Measurements from ENCODE around the gene AMER1.

The AMER1 gene

GRCh38 chrX:64196606-64197005 is 8.9 kb downstream of the AMER1 start:
- H3K36me3 ChIP-seq (replicated peaks) = no peaks in the 10 kb centered on the region
- H3K27ac ChIP-seq = no peak overlapping the region
- no peak for DNase-seq
- TF ChIP-seq, protein P1, sequence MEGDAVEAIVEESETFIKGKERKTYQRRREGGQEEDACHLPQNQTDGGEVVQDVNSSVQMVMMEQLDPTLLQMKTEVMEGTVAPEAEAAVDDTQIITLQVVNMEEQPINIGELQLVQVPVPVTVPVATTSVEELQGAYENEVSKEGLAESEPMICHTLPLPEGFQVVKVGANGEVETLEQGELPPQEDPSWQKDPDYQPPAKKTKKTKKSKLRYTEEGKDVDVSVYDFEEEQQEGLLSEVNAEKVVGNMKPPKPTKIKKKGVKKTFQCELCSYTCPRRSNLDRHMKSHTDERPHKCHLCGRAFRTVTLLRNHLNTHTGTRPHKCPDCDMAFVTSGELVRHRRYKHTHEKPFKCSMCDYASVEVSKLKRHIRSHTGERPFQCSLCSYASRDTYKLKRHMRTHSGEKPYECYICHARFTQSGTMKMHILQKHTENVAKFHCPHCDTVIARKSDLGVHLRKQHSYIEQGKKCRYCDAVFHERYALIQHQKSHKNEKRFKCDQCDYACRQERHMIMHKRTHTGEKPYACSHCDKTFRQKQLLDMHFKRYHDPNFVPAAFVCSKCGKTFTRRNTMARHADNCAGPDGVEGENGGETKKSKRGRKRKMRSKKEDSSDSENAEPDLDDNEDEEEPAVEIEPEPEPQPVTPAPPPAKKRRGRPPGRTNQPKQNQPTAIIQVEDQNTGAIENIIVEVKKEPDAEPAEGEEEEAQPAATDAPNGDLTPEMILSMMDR (IDR thresholded peaks at IDR 0.05; ENCODE audit: low read depth, low read length, missing control alignments) = no peak
- H3K4me3 ChIP-seq (ENCODE audit: low read depth, low read length) = no peak overlapping the region
- no peaks in the 10 kb centered on the region for H3K27me3 ChIP-seq (replicated peaks)
- in situ Hi-C loops (cut with HindIII; ENCODE audit: low pct_ligation_motif_present, low sequenced_read_pairs) = no loop called here

DNA sequence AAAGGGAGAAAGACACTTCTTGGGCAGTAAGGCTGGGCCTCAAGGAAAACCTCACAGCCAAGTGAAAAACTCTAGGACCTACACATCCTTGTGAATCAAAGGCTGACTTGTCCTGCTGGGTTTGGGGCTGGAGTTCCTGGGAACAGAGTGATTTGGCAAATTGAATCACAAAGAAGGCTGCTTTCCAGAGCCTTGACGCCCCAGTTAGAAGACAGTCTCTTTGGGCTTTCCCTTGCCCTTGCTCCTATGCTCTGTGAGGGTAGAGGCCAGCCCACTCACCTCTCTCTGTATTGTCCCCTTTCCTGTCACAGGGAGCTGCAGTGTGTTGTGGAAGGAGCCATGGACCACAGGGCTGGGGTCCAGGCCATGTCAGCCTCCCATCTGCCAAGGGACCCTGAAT is 9.6 kb downstream of the AMER1 start:
- H3K27ac ChIP-seq = no peak overlapping the region
- DNase-seq = no peak
- TF ChIP-seq, protein P1 (IDR thresholded peaks at IDR 0.05; ENCODE audit: low read depth, low read length, missing control alignments) = no peak
- no peaks in the 10 kb centered on the region for H3K36me3 ChIP-seq (replicated peaks)
- in situ Hi-C loops (cut with HindIII; ENCODE audit: low pct_ligation_motif_present, low sequenced_read_pairs) = no loop called here
- no peak overlapping the region for H3K4me3 ChIP-seq (ENCODE audit: low read depth, low read length)
- H3K27me3 ChIP-seq (replicated peaks) = no peaks in the 10 kb centered on the region

GRCh38 chrX:64192673-64193072 is 12.8 kb downstream of the AMER1 start:
- H3K27ac ChIP-seq = no peak overlapping the region
- in situ Hi-C loops (cut with HindIII; ENCODE audit: low pct_ligation_motif_present, low sequenced_read_pairs) = no loop called here

GRCh38 chrX:64192040-64192439 is 13.5 kb downstream of the AMER1 start:
- Histone ChIP-seq H3K27ac (no peak overlapping the region), H3K36me3 (replicated peaks) (no peaks in the 10 kb centered on the region), H3K4me3 (ENCODE audit: low read depth, low read length) (no peak overlapping the region), H3K27me3 (replicated peaks) (no peaks in the 10 kb centered on the region)
- TF ChIP-seq, protein P1 (IDR thresholded peaks at IDR 0.05; ENCODE audit: low read depth, low read length, missing control alignments) = no peak
- in situ Hi-C loops (cut with HindIII; ENCODE audit: low pct_ligation_motif_present, low sequenced_read_pairs) = no loop called here
- no peak for DNase-seq

More at GRCh38 chrX:64192673-64193072, 12.8 kb downstream of the AMER1 start:
- no peak for DNase-seq
- Histone ChIP-seq H3K36me3 (replicated peaks) (no peaks in the 10 kb centered on the region), H3K4me3 (ENCODE audit: low read depth, low read length) (no peak overlapping the region), H3K27me3 (replicated peaks) (no peaks in the 10 kb centered on the region)
- TF ChIP-seq, protein P1 (IDR thresholded peaks at IDR 0.05; ENCODE audit: low read depth, low read length, missing control alignments) = no peak

GRCh38 chrX:64191281-64192010 is 14.1 kb downstream of the AMER1 start:
- TF ChIP-seq, protein P1 (IDR thresholded peaks at IDR 0.05; ENCODE audit: low read depth, low read length, missing control alignments) = no peak
- no peak for DNase-seq
- H3K27me3 ChIP-seq (replicated peaks) = no peaks in the 10 kb centered on the region
- H3K27ac ChIP-seq = no peak overlapping the region
- H3K36me3 ChIP-seq (replicated peaks) = no peaks in the 10 kb centered on the region
- in situ Hi-C loops (cut with HindIII; ENCODE audit: low pct_ligation_motif_present, low sequenced_read_pairs) = no loop called here
- H3K4me3 ChIP-seq (ENCODE audit: low read depth, low read length) = no peak overlapping the region
